SK-N-SH (cell line): ENCODE measurements around the gene PTK6. TPM values are rescaled to one million over a fixed set of nuclear protein-coding genes. Genes with fewer than 3 reads are reported as not detected.

Experiments used
- CTCF ChIA-PET: fragments of 300-600, 350-600 bp; formaldehyde crosslinking; extraction: SDS; loops from one replicate; lab custom pipeline; 2021; lab: Yijun Ruan, JAX
- POLR2A ChIA-PET: fragments of 350-600 bp; sonication (Branson Sonifier 250); formaldehyde crosslinking; extraction: SDS; loops from one replicate; lab custom pipeline; 2020; ENCODE audit warnings: antibody characterized with exemption, inconsistent platforms; lab: Yijun Ruan, JAX
- DNase-seq: peaks from one replicate; pipeline ENCODE4 v3.0.0; 2012
- H2AFZ ChIP-seq: fragments of 200-600 bp; sonication (generic); 2 replicates; pipeline ENCODE4 v1.8.1; 2016; ENCODE audit warnings: antibody characterized with exemption, mild to moderate bottlenecking, low read depth
- H3F3A ChIP-seq: fragments of 200-600 bp; sonication (generic); replicated peaks from 2 replicates; pipeline ENCODE3; 2016; ENCODE audit warnings: antibody characterized with exemption, mild to moderate bottlenecking; ENCODE audit not compliant: insufficient read depth
- H3K27ac ChIP-seq, 2 experiments: fragments of 200-500 bp in 1 of 2; fragments of 200-600 bp in 1 of 2; sonication (Bioruptor generic) in 1 of 2; sonication (generic), shearing (Covaris generic) in 1 of 2; 2 replicates each; pipeline versions ENCODE4 v1.5.1 to v1.6.1; 2014 to 2016; ENCODE audit warnings: low read depth in 2 of 2, inconsistent platforms in 1 of 2, low read length in 1 of 2, mild to moderate bottlenecking in 1 of 2, mixed read lengths in 1 of 2
- H3K27me3 ChIP-seq: fragments of 200-600 bp; sonication (generic), shearing (Covaris generic); 2 replicates; pipeline ENCODE4 v1.6.1; 2016; ENCODE audit warnings: mixed run types; ENCODE audit not compliant: insufficient read depth
- H3K36me3 ChIP-seq, 2 experiments: fragments of 200-500 bp in 1 of 2; fragments of 200-600 bp in 1 of 2; sonication (Bioruptor generic) in 1 of 2; sonication (generic) in 1 of 2; replicated peaks in 1 of 2; 2 replicates each; pipeline versions ENCODE3 to v1.5.1; 2014 to 2016; ENCODE audit warnings: low read length in 1 of 2, mild to moderate bottlenecking in 1 of 2; ENCODE audit not compliant: insufficient read depth in 2 of 2, control insufficient read depth in 1 of 2
- H3K4me1 ChIP-seq, 2 experiments: fragments of 200-500 bp in 1 of 2; fragments of 200-600 bp in 1 of 2; sonication (Bioruptor generic) in 1 of 2; sonication (generic), shearing (Covaris generic) in 1 of 2; 2 replicates each; pipeline versions ENCODE4 v1.5.1 to v1.6.1; 2014 to 2016; ENCODE audit warnings: low read depth in 1 of 2, low read length in 1 of 2, mixed run types in 1 of 2; ENCODE audit not compliant: insufficient read depth in 2 of 2, control insufficient read depth in 1 of 2
- H3K4me2 ChIP-seq: fragments of 200-600 bp; sonication (generic), shearing (Covaris generic); 2 replicates; pipeline ENCODE4 v1.6.1; 2017; ENCODE audit warnings: mixed run types
- H3K4me3 ChIP-seq, 2 experiments: fragments of 200-500 bp in 1 of 2; fragments of 200-600 bp in 1 of 2; sonication (Bioruptor generic) in 1 of 2; sonication (generic), shearing (Covaris generic) in 1 of 2; 2 replicates each; pipeline versions ENCODE4 v1.5.1 to v1.8.1; 2014 to 2016; ENCODE audit warnings: low read depth in 2 of 2, inconsistent platforms in 1 of 2, low read length in 1 of 2, mild to moderate bottlenecking in 1 of 2, mixed read lengths in 1 of 2, moderate library complexity in 1 of 2
- H3K79me2 ChIP-seq: fragments of 200-600 bp; sonication (generic); 2 replicates; pipeline ENCODE4 v1.8.1; 2017; ENCODE audit warnings: mild to moderate bottlenecking; ENCODE audit not compliant: insufficient read depth
- H3K9ac ChIP-seq: fragments of 200-600 bp; sonication (generic); 2 replicates; pipeline ENCODE4 v1.6.1; 2017; ENCODE audit warnings: mixed run types
- H3K9me2 ChIP-seq: fragments of 200-600 bp; sonication (generic); 2 replicates; pipeline ENCODE4 v1.6.1; 2017; ENCODE audit warnings: mixed run types
- H3K9me3 ChIP-seq: fragments of 200-600 bp; sonication (generic); 2 replicates; pipeline ENCODE4 v1.6.1; 2017; ENCODE audit warnings: mixed run types, mild to moderate bottlenecking, moderate library complexity
- H4K20me1 ChIP-seq: fragments of 200-600 bp; sonication (generic); 2 replicates; pipeline ENCODE4 v1.6.1; 2017; ENCODE audit warnings: mild to moderate bottlenecking, mixed run types; ENCODE audit not compliant: insufficient read depth
- CHD2 ChIP-seq: fragments of 150-350 bp; IDR thresholded peaks from 2 replicates; pipeline ENCODE4 v1.6.1; 2018; ENCODE audit warnings: low read length; ENCODE audit not compliant: partially characterized antibody
- CTCF ChIP-seq: fragments of 200-600 bp; sonication (generic); IDR thresholded peaks from 2 replicates; pipeline ENCODE4 v1.6.1; 2017; ENCODE audit warnings: antibody characterized with exemption, mild to moderate bottlenecking, moderate library complexity
- ELF1 ChIP-seq: IDR thresholded peaks from 2 replicates; pipeline ENCODE4 v1.4.0; 2012
- EZH2phosphoT487 ChIP-seq: fragments of 200-600 bp; sonication (generic); IDR thresholded peaks from 2 replicates; pipeline ENCODE4 v1.6.1; 2017; ENCODE audit warnings: low read depth, mixed run types, mild to moderate bottlenecking, antibody characterized with exemption, moderate library complexity, borderline replicate concordance
- FOXJ3 ChIP-seq: sonication (generic); formaldehyde crosslinking; IDR thresholded peaks from 2 replicates; pipeline ENCODE4 v1.5.1; 2020; ENCODE audit warnings: mild to moderate bottlenecking, missing genetic modification reagents
- FOXM1 ChIP-seq: IDR thresholded peaks from 2 replicates; pipeline ENCODE4 v1.4.0; 2012; ENCODE audit warnings: low read depth, mild to moderate bottlenecking
- GATA2 ChIP-seq: sonication (generic); formaldehyde crosslinking; IDR thresholded peaks from 2 replicates; pipeline ENCODE4 v1.5.0; 2020; ENCODE audit warnings: mild to moderate bottlenecking, missing genetic modification reagents
- IRF3 ChIP-seq: fragments of 150-350 bp; IDR thresholded peaks from 2 replicates; pipeline ENCODE4 v1.6.1; 2016; ENCODE audit warnings: mild to moderate bottlenecking, low read depth, low read length
- NRF1 ChIP-seq: IDR thresholded peaks from 2 replicates; pipeline ENCODE4 v1.6.1; 2012; ENCODE audit warnings: low read depth, mild to moderate bottlenecking, low read length
- PBX3 ChIP-seq: IDR thresholded peaks from 2 replicates; pipeline ENCODE4; 2012
- POLR2AphosphoS5 ChIP-seq: IDR thresholded peaks from 2 replicates; pipeline ENCODE4 v1.6.1; 2012; ENCODE audit warnings: low read depth, low read length
- RAD21 ChIP-seq: IDR thresholded peaks from 2 replicates; pipeline ENCODE4 v1.6.1; 2012; ENCODE audit warnings: mild to moderate bottlenecking, low read length
- REST ChIP-seq: IDR thresholded peaks from 2 replicates; pipeline ENCODE4 v1.6.1; 2012; ENCODE audit warnings: mild to moderate bottlenecking, low read depth, low read length, moderate library complexity
- RXRA ChIP-seq: IDR thresholded peaks from 2 replicates; pipeline ENCODE4 v1.4.0; 2012; ENCODE audit warnings: low read depth, mild to moderate bottlenecking, borderline replicate concordance
- TCF12 ChIP-seq: IDR thresholded peaks from 2 replicates; pipeline ENCODE4 v1.4.0; 2012
- TEAD4 ChIP-seq: IDR thresholded peaks from 2 replicates; pipeline ENCODE4 v1.4.0; 2012; ENCODE audit warnings: mild to moderate bottlenecking, borderline replicate concordance; ENCODE audit not compliant: insufficient read depth
- YY1 ChIP-seq: IDR thresholded peaks from 2 replicates; pipeline ENCODE4 v1.4.0; 2012; ENCODE audit warnings: low read depth, mild to moderate bottlenecking
- WGBS: methylation state at CpG from one replicate; pipeline ENCODE4 v1.1.6; 2017; ENCODE audit warnings: low lambda C conversion rate; 5-methylcytosine and 5-hydroxymethylcytosine counted together
- polyA plus RNA-seq, 3 experiments: library from polyadenylated mRNA; depleted of rRNA; stranded (reverse); fragments of >200 nt; gene quantifications; 2 replicates each; pipeline ENCODE4 v1.2.3, GENCODE V29; 2012

The PTK6 gene
- polyA plus RNA-seq, 1 of the 3 experiments (the other 2 are of a cell fraction), result 0.07 TPM

GRCh38 chr20:63553251-63553932 is 16.2 kb upstream of the PTK6 start:
- TF ChIP-seq ELF1 (no peak), POLR2AphosphoS5 (0 out of 2 replicates have a peak, but pooled peaks have one; percentile 27), NRF1 (peak; percentile 56), REST (no peak)
- Histone ChIP-seq H2AFZ (peak overlapping the region; percentile 92; the same call in 1 of the 2 replicates), H3K27me3 (no peaks in the 10 kb centered on the region), H3F3A (peaks cover 9% of the 10 kb centered on the region), H3K4me1 (peaks cover 0 to 14% of the 10 kb centered on the region in 2 experiments; a peak in 1 of 4 replicates), H3K9me3 (no peaks in the 10 kb centered on the region), H3K4me2 (peak overlapping the region; percentile 99), H4K20me1 (no peaks in the 10 kb centered on the region), H3K36me3 (no peaks in the 10 kb centered on the region), H3K27ac (peak overlapping the region in 1 of 2 experiments; percentile 75; a peak in 1 of 4 replicates), H3K4me3 (peak overlapping the region; percentile 71 to 85), H3K9ac (peak overlapping the region; percentile 77), H3K9me2 (no peaks in the 10 kb centered on the region), H3K79me2 (no peaks in the 10 kb centered on the region)
- CTCF ChIA-PET, result interaction anchor here (0.6 to 8.2 kb wide), 3 partner anchors 14 to 402 kb away, joined by 3 to 66 read pairs (median 4); partner anchors contain the start of genes PPDPF and PTK6
- DNase-seq, result peak; percentile 98
- POLR2A ChIA-PET, result interaction anchor here (0.6 to 1.2 kb wide), 3 partner anchors 14 to 418 kb away, joined by 3 to 5 read pairs (median 4); partner anchors contain the start of gene STMN3
- 11% methylated on average over 17 of the region's 37 CpGs for WGBS

- Histone ChIP-seq H2AFZ (no peak overlapping the region), H4K20me1 (no peaks in the 10 kb centered on the region), H3K36me3 (no peaks in the 10 kb centered on the region)
- CTCF ChIA-PET, result interaction anchor here (0.6 to 8.2 kb wide), 3 partner anchors 14 to 402 kb away, joined by 3 to 66 read pairs (median 4); partner anchors contain the start of genes PPDPF and PTK6
- TF ChIP-seq CHD2 (no peak), TCF12 (no peak), YY1 (no peak), TEAD4 (no peak), FOXM1 (no peak), RAD21 (no peak), RXRA (no peak), PBX3 (no peak), FOXJ3 (CRISPR knock-in tag) (no peak), CTCF (no peak), POLR2AphosphoS5 (no peak), GATA2 (CRISPR knock-in tag) (no peak), NRF1 (no peak), IRF3 (no peak), EZH2phosphoT487 (no peak)
- TF ChIP-seq, all 33 proteins: peak for 0
- Histone ChIP-seq H3K4me3 (no peak overlapping the region), H3K4me1 (peaks cover 0 to 14% of the 10 kb centered on the region in 2 experiments; a peak in 1 of 4 replicates), H3K9me3 (no peaks in the 10 kb centered on the region), H3K9ac (no peak overlapping the region), H3K4me2 (no peak overlapping the region), H3F3A (peaks cover 9% of the 10 kb centered on the region), H3K27me3 (no peaks in the 10 kb centered on the region), H3K27ac (no peak overlapping the region; a peak in 1 of 4 replicates), H3K79me2 (no peaks in the 10 kb centered on the region), H3K9me2 (no peaks in the 10 kb centered on the region)
- WGBS, result 73% methylated on average over 14 of the region's 15 CpGs
- POLR2A ChIA-PET, result interaction anchor here (1.2 kb wide), 2 partner anchors 13 to 101 kb away, joined by 4 to 5 read pairs; partner anchors contain the start of gene STMN3
- DNase-seq, result no peak
These were observed 15.5 kb upstream of the PTK6 start for GRCh38 chr20:63552481-63553249.
